ENCODE measurements around the gene FKBP3.
"Not testable (repeated sequence)": the region's sequence is repeated elsewhere in the genome, so short reads cannot be mapped to it uniquely, and the experiment has no call there.

FKBP3 gene

GRCh38 chr14:45134051-45134958, at the start of gene FKBP3:
TSS of gene FKBP3 (minus strand) at chr14:45134481. CDS start at chr14:45134456, 25 bp downstream.
- peak; percentile 99 for DNase-seq (ENCODE audit: low spot score)

DNA sequence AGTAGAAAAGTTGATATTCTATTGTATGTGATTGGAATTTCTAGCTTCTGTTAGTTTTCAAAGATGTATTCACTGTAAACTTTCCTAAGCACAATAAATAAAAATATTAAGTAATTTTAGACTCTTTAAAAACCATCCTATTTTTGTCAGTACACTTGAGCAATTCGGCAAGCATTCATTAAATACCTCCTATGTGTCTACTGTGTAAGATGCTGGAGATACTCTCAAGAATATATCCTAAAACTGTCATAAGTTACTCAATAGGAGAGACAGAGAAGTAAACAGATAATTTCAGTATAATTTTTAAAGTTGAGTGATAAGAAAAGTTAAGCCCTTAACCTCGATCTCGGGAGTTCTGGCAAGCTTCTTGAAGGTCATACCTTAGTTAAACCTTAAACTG, 47.5 kb upstream of the FKBP3 start:
- DNase-seq (ENCODE audit: low spot score), result no peak

- no peak for DNase-seq (ENCODE audit: low spot score)
Observed at GRCh38 chr14:45181329-45181728, 47.0 kb upstream of the FKBP3 start.

GRCh38 chr14:45177076-45177475, 42.8 kb upstream of the FKBP3 start:
- peak; percentile 23 for DNase-seq (ENCODE audit: low spot score)

- DNase-seq (ENCODE audit: low spot score), result no peak
Observed at GRCh38 chr14:45169906-45170305, 35.6 kb upstream of the FKBP3 start.

DNA sequence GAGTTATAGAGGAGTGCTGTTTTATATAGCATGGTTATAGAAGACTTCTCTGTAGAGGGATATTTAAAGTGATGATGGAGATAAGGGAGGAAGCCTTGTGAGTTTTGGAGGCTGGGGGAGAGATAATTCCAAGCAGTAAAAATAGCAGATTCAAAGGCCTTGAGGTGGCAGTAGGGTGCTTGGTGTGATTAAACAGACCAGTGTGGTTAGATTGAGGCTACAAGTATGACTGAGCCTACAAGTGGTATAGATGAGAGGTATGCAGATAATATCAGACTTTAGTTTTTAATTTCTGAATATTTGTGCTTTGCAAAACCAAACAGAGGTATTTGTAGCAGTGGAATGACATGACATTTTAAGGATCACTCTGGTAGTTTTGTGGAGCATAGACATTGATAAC, 21.8 kb upstream of the FKBP3 start:
- DNase-seq (ENCODE audit: low spot score), result no peak

DNA sequence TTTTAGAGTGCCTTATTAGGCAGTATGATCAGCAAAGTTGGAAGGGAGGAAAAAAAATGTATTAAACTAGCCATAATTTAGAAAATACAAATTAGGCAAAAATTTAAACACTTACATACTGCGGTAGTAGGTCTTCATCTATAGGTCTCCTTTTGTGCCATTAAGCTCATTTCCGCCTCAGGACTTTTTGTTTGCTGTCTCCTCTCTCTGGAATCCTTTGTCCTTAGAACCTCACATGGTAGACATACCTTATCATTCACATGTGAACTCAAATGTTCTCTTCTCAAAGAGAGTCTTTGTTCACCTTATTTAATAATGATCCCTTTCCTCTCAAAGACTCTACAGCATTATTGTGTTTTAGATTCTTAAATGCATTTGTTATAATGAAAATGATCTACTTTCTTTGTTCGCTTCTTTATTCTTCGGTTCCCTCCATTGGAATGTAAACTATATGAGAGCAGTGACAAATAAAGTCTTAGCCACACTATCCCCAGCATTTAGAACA, 16.2 kb upstream of the FKBP3 start:
- DNase-seq (ENCODE audit: low spot score), result no peak

DNA sequence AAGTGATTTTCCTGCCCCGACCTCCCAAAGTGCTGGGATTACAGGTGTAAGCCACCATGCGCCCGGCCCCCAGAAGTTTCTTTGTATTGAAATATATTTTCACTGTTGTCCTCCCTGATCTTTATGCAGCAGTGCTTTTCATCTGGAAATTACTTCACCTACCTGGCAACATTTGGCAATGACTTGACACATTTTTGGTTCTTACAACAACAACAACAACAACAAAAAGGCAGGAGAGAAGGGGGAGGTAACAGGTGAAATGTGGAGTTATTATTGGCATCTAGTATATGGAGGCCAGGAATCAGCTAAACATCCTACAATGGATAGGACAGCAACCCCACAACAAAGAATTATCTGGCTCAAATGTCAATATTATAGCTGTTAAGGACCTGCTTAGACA, 15.3 kb upstream of the FKBP3 start:
- DNase-seq (ENCODE audit: low spot score), result no peak

GRCh38 chr14:45145214-45145613, 10.9 kb upstream of the FKBP3 start:
- no peak for DNase-seq (ENCODE audit: low spot score)

GRCh38 chr14:45144658-45145057, 10.4 kb upstream of the FKBP3 start:
- no peak for DNase-seq (ENCODE audit: low spot score)

- DNase-seq (ENCODE audit: low spot score), result not testable (repeated sequence)
Observed at GRCh38 chr14:45142083-45142482, 7.8 kb upstream of the FKBP3 start.

- no peak for DNase-seq (ENCODE audit: low spot score)
Observed at GRCh38 chr14:45140661-45141187, 6.4 kb upstream of the FKBP3 start.

DNA sequence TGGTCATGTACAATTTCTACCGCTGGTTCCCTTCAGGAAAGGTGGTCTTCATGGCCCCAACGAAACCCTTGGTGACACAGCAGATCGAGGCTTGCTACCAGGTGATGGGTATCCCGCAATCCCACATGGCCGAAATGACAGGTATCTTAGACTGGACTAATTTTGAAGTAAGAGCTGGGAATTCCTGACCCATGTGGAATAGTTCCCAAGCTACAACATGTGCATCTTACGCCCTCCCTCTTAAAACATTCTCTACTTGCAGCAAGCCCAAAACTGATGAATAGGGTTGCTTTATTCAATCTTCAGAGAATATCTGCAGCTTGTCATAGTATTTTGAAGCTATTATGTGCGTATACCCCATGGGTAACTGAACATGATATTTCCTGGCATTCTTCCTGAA, 2.1 kb upstream of the FKBP3 start:
- DNase-seq (ENCODE audit: low spot score), result no peak

DNA sequence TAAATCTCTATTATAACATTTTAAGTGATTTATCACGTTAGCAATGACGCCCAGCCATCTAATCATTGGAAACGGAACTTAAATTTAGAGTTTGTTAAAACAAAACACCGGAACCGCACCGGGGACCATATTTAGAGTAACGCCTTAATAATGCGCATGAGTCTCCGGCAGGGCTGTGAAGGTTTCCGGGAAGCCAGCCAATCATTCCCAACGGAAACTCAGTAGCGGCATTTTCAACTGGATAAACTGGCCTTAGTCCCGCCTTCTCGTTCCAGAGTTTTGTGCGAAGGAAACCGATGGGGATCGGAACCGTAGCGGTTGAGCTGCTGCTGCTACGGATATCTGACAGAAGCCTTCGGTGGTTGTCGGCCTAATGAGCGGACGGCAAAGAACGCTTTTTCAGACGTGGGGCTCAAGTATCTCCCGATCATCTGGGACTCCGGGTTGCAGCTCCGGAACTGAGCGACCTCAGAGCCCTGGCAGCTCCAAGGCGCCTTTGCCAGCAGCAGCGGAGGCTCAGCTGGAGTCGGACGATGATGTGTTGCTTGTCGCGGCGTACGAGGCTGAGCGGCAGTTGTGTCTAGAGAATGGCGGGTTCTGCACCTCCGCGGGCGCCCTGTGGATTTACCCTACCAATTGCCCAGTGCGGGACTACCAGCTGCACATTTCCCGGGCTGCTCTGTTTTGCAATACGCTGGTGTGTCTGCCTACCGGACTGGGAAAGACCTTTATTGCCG, 1.5 kb upstream of the FKBP3 start, which contains the start of gene FANCM:
FANCM (plus strand) TSS at position 272 of the 737 bp plus-strand sequence; CDS start at position 374, 102 bp downstream.
- DNase-seq (ENCODE audit: low spot score), result peak; percentile 93

- no peak for DNase-seq (ENCODE audit: low spot score)
Observed at GRCh38 chr14:45135156-45135555, 875 bp upstream of the FKBP3 start.

DNA sequence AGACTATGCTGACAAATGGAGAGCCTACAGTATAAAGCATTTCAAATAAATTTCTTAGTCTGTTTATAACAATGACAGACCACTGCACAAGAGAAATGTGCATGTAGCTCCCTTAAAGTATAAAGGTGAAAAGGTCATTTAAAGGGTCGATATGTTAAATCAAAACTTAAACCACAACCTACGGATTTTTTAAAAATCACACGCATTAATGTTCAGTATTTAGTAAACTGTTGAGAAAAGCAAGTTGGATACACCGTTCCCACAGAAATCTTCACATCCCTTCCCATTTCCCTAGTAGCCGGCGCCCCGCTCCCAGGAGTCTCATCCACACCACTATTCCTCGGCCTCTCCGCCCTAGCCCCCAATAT, 614 bp downstream of the FKBP3 start:
- DNase-seq (ENCODE audit: low spot score), result no peak

GRCh38 chr14:45128963-45129629, 5.2 kb downstream of the FKBP3 start:
- DNase-seq (ENCODE audit: low spot score), result no peak

GRCh38 chr14:45125754-45126153, 8.5 kb downstream of the FKBP3 start:
- no peak for DNase-seq (ENCODE audit: low spot score)

DNA sequence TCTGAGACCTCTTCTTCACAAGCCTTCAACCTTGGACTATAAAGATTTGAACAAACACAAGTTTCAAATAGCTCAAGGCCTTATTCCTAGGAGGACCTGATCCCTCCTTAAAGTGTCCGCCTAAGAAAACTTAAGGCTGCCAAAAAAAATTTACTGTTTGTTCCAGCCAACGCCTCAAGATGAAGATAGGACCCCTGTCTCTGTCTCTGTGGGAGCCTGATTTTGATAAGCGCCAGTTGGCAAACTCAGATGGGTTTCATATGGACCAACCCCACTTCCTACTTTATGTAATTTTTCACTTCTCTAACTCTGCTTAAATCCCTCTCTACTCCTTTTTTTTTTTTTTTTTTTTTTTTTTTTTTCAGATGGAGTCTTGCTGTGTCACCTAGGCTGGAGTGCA, 11.0 kb downstream of the FKBP3 start:
- DNase-seq (ENCODE audit: low spot score), result no peak

DNA sequence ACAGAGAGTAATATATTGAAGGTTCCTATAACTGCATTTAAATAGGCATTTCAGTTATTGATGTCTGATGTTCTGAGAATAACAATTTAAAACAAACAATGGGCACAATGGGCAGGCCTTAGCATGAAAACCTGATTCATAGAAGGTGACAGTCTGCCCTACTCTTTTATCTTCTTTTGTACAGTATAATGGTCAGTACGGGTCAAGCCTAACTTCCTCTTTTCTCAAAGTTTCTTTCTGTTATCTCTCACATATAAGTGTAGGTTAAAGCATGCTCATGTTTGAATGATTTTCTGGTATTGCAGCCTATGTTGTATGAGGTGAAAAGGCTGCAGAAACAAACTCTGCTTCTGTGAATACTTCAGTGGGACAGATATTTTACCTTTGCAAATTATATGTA, 14.2 kb downstream of the FKBP3 start:
- DNase-seq (ENCODE audit: low spot score), result no peak

- no peak for DNase-seq (ENCODE audit: low spot score)
Observed at GRCh38 chr14:45118594-45118993, 15.7 kb downstream of the FKBP3 start.

DNA sequence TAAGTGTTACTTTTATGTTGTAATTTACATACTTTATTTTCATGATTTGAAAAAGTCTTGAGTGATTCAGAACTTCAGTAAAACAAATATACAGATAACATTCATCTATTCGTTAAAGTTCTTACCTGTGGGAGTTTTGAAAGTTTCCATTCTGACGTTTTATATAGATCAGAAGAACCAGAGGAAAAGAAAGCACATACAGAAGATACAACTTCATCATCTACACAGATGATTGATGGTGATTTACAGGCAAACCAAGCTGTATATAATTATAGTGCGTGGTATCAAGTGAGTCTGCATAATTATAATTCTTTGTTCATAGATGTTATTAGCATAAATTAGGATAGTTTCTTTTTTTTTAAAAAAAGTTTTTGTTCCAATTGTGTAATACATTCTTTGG, 20.0 kb downstream of the FKBP3 start:
- no peak for DNase-seq (ENCODE audit: low spot score)

Data from AG20443 (cell line).